K562 (cell line): ENCODE measurements around the gene USPL1. TPM values are rescaled to one million over a fixed set of nuclear protein-coding genes. Genes with fewer than 3 reads are reported as not detected.

Experiments
- BRCA1 ChIP-seq, 2 experiments: fragments of 450-650 bp in 1 of 2; sonication (generic) in 1 of 2; formaldehyde crosslinking in 1 of 2; IDR thresholded peaks; 2 replicates each; pipeline versions ENCODE4 v1.5.0 to v1.6.1; 2017 to 2020; ENCODE audit warnings: mild to moderate bottlenecking in 1 of 2, missing genetic modification reagents in 1 of 2
- polyA plus RNA-seq, 8 experiments: library from polyadenylated mRNA; depleted of rRNA in 4 of 8; stranded (reverse) in 5 of 8; unstranded in 3 of 8; fragments of >200 nt; fragmentation: Nextera tagmentation in 2 of 8; fragmentation: Illumina TruSeq in 1 of 8; extraction: Ambion mirVana in 2 of 8; extraction: Trizol in 1 of 8; gene quantifications; 2 replicates each; pipeline versions ENCODE4 v1.2.1 to v1.2.3, GENCODE V29; 2011 to 2014; ENCODE audit warnings: inconsistent platforms in 1 of 8, missing spikeins in 1 of 8
- total RNA-seq, 7 experiments: library from RNA; depleted of rRNA in 6 of 7; stranded (reverse); fragments of >200 nt in 6 of 7; fragmentation: Illumina TruSeq in 2 of 7; extraction: Trizol in 2 of 7; gene quantifications; 2 replicates each; pipeline versions ENCODE4 v1.2.1 to v1.2.3, GENCODE V29; 2011 to 2021; ENCODE audit warnings: low replicate concordance in 1 of 7
- TF ChIP-seq, protein P1 (sequence below): fragments of 450-650 bp; IDR thresholded peaks from 2 replicates; pipeline ENCODE4 v1.6.1; 2016; ENCODE audit warnings: low read depth

Gene USPL1
- total and polyA plus RNA-seq, 9 of the 15 experiments (the other 6 are each of a cell fraction or from before 2014, with no cell fraction given): 5.5 to 18.0 (median 12.0) TPM

DNA sequence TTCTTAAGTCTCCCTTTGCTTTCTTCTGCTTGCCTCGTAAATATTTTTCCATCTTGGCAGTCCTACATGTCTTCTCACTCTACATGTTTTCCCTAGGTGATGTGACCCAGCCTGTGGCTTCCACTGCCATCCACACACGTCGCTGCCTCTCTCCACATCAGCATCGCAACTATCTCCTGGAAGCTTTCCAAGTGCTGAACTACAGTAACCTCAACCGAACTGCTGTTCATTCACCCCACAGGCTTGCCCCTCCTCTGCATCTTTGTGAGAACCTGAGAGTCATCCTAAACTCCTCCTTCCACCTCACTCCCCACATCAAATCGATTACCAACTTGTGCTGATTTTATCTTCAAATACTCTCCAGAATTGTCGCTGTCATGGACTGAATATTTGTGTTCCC lies 41.2 kb upstream of the USPL1 start (continued):
- TF ChIP-seq, protein P1, sequence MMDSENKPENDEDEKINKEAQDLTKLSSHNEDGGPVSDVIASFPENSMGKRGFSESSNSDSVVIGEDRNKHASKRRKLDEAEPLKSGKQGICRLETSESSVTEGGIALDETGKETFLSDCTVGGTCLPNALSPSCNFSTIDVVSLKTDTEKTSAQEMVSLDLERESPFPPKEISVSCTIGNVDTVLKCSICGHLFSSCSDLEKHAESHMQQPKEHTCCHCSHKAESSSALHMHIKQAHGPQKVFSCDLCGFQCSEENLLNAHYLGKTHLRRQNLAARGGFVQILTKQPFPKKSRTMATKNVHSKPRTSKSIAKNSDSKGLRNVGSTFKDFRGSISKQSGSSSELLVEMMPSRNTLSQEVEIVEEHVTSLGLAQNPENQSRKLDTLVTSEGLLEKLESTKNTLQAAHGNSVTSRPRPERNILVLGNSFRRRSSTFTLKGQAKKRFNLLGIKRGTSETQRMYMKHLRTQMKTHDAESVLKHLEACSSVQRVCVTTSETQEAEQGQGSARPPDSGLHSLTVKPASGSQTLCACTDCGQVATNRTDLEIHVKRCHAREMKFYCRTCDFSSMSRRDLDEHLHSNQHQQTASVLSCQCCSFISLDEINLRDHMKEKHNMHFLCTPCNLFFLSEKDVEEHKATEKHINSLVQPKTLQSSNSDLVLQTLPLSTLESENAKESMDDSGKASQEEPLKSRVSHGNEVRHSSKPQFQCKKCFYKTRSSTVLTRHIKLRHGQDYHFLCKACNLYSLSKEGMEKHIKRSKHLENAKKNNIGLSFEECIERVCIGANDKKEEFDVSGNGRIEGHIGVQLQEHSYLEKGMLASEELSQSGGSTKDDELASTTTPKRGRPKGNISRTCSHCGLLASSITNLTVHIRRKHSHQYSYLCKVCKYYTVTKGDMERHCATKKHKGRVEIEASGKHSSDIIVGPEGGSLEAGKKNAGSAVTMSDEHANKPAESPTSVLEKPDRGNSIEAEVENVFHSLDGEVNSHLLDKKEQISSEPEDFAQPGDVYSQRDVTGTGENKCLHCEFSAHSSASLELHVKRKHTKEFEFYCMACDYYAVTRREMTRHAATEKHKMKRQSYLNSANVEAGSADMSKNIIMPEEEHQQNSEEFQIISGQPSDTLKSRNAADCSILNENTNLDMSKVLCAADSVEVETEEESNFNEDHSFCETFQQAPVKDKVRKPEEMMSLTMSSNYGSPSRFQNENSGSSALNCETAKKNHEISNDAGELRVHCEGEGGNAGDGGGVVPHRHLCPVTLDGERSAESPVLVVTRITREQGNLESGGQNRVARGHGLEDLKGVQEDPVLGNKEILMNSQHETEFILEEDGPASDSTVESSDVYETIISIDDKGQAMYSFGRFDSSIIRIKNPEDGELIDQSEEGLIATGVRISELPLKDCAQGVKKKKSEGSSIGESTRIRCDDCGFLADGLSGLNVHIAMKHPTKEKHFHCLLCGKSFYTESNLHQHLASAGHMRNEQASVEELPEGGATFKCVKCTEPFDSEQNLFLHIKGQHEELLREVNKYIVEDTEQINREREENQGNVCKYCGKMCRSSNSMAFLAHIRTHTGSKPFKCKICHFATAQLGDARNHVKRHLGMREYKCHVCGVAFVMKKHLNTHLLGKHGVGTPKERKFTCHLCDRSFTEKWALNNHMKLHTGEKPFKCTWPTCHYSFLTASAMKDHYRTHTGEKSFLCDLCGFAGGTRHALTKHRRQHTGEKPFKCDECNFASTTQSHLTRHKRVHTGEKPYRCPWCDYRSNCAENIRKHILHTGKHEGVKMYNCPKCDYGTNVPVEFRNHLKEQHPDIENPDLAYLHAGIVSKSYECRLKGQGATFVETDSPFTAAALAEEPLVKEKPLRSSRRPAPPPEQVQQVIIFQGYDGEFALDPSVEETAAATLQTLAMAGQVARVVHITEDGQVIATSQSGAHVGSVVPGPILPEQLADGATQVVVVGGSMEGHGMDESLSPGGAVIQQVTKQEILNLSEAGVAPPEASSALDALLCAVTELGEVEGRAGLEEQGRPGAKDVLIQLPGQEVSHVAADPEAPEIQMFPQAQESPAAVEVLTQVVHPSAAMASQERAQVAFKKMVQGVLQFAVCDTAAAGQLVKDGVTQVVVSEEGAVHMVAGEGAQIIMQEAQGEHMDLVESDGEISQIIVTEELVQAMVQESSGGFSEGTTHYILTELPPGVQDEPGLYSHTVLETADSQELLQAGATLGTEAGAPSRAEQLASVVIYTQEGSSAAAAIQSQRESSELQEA: no peak
- TF ChIP-seq BRCA1 (IDR thresholded peaks at IDR 0.05) (no peak), BRCA1 (CRISPR knock-in tag; IDR thresholded peaks at IDR 0.05) (no peak)
